ENCODE data around the gene PLEKHA8. TPM values are rescaled to one million over a fixed set of nuclear protein-coding genes. Genes with fewer than 3 reads are reported as not detected.

PLEKHA8 gene, protein sequence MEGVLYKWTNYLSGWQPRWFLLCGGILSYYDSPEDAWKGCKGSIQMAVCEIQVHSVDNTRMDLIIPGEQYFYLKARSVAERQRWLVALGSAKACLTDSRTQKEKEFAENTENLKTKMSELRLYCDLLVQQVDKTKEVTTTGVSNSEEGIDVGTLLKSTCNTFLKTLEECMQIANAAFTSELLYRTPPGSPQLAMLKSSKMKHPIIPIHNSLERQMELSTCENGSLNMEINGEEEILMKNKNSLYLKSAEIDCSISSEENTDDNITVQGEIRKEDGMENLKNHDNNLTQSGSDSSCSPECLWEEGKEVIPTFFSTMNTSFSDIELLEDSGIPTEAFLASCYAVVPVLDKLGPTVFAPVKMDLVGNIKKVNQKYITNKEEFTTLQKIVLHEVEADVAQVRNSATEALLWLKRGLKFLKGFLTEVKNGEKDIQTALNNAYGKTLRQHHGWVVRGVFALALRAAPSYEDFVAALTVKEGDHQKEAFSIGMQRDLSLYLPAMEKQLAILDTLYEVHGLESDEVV
- polyA plus RNA-seq (ENCODE audit: low read depth in 6 of 6) = 1 to 10 TPM; 1.1 to 4.1 (median 3.1) TPM

DNA sequence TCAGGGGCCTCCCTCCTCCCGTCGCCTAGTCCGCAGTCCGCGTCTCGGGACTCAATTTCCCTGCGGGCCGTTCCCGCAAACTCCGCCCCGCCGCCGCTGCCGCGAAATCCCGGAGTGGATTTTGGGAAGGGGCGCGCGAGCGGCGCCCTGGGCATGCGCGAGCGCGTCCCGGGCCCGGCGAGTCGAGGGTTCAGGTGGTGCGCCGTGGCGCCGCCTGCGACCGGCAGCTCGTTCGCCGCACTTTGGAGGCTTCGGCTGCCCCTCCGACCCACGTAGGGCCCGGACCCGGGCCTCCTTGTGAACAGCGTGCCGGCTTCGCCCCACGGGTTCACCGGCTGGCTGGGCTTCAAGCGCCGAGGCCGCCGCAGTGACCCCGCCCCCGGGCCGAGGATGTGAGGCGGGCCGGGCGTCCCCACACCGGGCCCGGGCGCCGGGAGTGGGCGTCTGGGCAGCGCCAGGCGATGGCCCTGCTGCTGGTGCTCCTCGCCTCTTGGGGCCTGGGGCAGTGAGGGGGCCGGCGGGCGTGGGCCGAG lies at the start of gene PLEKHA8:
PLEKHA8 (plus strand) TSS at position 197 of the 533 bp plus-strand sequence. CDS start 351 bp downstream, outside the sequence.
- peak; percentile 39 to 51 for ATAC-seq (ENCODE audit: low read depth in 2 of 2)
- Mint-ChIP-seq H3K9me3 (no peaks in the 10 kb centered on the region), H3K4me1 (peaks cover 24 to 29% (median 25%) of the 10 kb centered on the region in 3 donors), H3K27me3 (no peaks in the 10 kb centered on the region), H3K27ac (peak within 1 kb of the TSS; percentile 91 to 97 (median 96)), H3K4me3 (peak within 1 kb of the TSS in 3 of 8 donors; percentile 94 to 99 (median 97)), H3K36me3 (no peaks in the 10 kb centered on the region)
- peak; percentile 90 for DNase-seq

DNA sequence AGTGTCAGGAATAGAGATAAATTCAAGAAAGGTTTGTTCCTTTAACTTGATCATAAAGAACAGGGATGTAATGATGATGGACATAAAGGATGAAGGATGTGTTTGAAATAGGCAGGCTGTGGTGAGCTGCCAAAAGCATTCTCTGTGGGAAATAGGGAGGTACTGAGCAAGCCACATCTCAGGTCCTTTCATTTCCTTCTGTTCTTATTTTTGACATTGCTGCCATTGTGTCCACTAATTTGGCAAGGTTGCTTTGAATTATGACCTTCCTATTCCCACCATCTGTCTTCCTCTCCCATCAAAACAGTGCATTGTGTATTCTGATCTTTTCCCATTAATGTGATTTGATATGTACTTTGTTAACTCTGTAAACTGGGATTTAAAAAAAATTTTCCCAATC lies 48.1 kb upstream of the PLEKHA8 start:
- H3K27ac Mint-ChIP-seq = no peak overlapping the region
- peaks cover 0 to 9% (median 7%) of the 10 kb centered on the region in 3 donors for H3K4me1 Mint-ChIP-seq
- ATAC-seq (ENCODE audit: low read depth in 2 of 2) (no peak), DNase-seq (no peak)
- no peaks in the 10 kb centered on the region for H3K9me3 Mint-ChIP-seq
- no peaks in the 10 kb centered on the region for H3K27me3 Mint-ChIP-seq
- H3K36me3 Mint-ChIP-seq = peaks cover 0 to 4% of the 10 kb centered on the region in 2 donors
- H3K4me3 Mint-ChIP-seq = no peak overlapping the region

DNA sequence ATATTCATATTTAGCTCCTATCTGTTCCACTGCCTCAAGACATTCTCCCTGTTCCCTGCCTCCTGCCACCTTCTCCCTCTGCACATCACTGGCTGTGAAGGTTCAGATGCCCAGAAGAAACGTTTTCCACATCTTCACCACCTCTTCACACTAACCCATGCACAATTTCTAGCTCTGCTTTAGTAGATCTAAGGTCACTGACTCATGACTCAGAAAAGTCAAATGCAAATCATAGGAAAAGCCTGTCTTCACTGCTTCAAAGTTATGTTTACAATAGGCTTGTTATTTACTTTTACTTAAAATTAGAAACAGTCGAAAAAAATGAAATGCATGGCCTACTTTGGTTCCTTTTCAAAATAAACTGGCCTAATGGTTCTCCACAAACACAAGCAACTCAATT lies 41.1 kb upstream of the PLEKHA8 start:
- Mint-ChIP-seq H3K9me3 (peaks cover 0 to 5% (median 1%) of the 10 kb centered on the region in 7 donors), H3K27ac (peak overlapping the region in 5 of 6 donors; percentile 71 to 90 (median 87)), H3K4me3 (peak overlapping the region; percentile 3 to 93 (median 62)), H3K27me3 (peaks cover 8 to 28% (median 13%) of the 10 kb centered on the region in 3 donors), H3K36me3 (peaks cover 0 to 4% of the 10 kb centered on the region in 2 donors), H3K4me1 (peaks cover 21 to 36% (median 33%) of the 10 kb centered on the region in 3 donors)
- no peak for ATAC-seq (ENCODE audit: low read depth in 2 of 2)
- DNase-seq = no peak

DNA sequence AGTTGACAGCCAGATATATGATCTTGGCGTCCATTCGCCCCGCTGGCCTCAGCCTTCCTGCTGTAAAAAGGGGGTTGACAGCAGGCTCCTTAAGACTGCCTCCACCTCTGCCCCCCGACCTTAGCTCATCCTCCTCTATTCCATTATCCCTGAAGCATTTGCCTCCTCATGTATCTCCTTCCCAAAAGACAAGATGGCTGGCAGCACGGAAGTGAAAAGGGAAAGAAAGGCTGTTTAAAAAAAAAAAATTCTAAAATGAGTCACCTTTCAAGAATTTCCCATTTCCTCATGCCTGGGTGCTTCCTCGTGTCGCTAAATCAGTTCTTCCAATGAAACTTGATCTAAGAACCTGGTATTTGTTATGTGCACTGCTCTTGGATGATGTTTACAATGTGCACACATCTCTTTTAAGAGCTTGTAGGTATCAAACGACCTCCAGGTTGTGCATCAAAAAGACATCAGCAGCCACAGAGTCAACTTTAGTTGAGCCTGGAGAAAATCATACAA lies 40.3 kb upstream of the PLEKHA8 start:
- Mint-ChIP-seq H3K27ac (peak overlapping the region in 4 of 6 donors; percentile 85 to 98 (median 92)), H3K27me3 (peaks cover 8 to 34% (median 17%) of the 10 kb centered on the region in 3 donors), H3K36me3 (peaks cover 0 to 4% of the 10 kb centered on the region in 2 donors), H3K4me3 (peak overlapping the region; percentile 81 to 95 (median 90)), H3K9me3 (peaks cover 0 to 9% (median 5%) of the 10 kb centered on the region in 7 donors), H3K4me1 (peaks cover 21 to 34% (median 33%) of the 10 kb centered on the region in 3 donors)
- ATAC-seq (ENCODE audit: low read depth in 2 of 2) (no peak), DNase-seq (no peak)

DNA sequence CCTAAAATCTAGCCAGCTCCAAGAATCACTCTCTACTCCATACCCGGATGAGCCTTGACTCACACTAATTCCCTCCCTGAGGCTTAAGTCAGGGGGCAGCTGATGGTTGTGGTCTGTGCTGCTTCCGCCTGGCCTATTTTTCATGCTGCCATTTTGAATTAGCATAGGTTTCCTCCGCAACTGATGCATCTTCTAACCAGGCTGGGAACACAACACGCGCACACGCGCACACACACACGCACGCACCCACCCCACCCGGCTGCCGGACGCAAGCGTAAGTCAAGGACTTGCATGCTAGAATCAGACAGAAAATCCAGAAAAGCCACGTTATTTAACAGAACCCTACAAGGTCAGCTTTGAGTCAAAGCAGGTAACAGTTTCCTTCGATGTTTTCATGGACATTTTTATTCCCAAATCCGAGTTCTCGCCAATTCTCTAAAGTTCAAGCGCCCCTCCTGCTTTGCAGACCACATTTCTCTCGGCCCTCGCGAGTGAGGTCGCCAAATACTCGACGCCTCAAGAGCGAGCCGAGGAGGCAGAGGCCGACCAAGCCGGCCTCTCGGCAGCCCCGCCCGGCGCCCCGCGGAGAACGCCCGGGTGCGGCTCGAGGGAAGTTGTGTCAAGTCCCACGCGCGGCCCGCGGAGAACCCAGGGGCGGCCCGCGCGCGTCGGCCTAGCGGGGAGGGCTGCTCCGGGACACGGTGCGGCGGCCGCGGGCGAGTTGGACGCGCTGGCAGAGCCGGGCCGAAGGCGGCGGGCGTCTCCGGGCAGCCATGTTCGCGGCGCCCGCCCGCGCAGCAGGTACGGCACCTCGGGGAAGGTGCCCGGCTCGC lies 39.6 kb upstream of the PLEKHA8 start:
- Mint-ChIP-seq H3K4me3 (peak overlapping the region; percentile 81 to 95 (median 90)), H3K27me3 (peaks cover 8 to 34% (median 17%) of the 10 kb centered on the region in 3 donors), H3K9me3 (peaks cover 0 to 15% (median 10%) of the 10 kb centered on the region in 7 donors), H3K4me1 (peaks cover 21 to 33% (median 33%) of the 10 kb centered on the region in 3 donors), H3K27ac (peak overlapping the region; percentile 58 to 98 (median 90)), H3K36me3 (peaks cover 0 to 2% of the 10 kb centered on the region in 2 donors)
- peak; percentile 48 to 49 for ATAC-seq (ENCODE audit: low read depth in 2 of 2)
- peak; percentile 51 for DNase-seq

DNA sequence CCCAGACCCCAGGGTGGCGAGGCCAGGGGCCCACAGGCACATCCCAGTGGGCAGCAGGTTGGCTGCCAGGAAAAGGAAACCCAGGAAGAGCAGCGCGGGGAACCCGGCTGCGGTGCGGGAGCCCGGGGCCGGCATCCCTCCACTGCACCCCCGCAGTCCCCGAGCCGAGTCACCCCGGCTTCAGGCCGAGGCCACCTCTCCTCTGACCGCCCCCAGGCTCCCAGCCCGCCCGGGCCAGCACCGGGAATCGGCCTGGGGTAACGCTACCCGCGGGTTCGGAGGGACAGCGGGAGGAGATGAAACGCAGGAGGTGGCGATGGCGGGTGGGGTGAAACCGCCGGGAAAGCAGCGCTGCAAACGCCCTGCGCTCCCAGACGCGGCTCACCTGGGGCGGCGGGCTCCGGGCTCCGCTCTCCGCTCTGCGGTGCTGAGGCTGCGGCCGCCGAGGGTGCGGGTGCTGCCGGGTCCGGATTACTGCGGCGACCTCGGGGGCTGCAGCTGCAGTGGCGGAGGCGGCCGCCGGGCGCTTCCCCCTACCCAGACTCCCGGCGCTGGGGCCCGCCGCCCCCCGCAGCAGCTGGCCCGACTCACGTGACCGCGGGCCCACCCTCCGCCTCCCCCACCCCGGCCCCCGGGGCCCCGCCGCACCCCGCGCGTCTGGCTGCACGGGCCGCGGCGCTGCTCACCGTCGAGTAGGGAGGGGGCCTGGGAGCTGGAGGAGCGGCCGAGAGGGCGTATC lies 38.8 kb upstream of the PLEKHA8 start, which contains the start of gene SCRN1:
SCRN1 (minus strand) TSS at position 545 of the 739 bp plus-strand sequence. CDS start 20,734 bp downstream, outside the sequence.
- peak; percentile 51 to 55 for ATAC-seq (ENCODE audit: low read depth in 2 of 2)
- peak within 1 kb of the TSS; percentile 43 to 96 (median 86) for H3K27ac Mint-ChIP-seq
- peak within 1 kb of the TSS; percentile 81 to 95 (median 90) for H3K4me3 Mint-ChIP-seq
- no peaks in the 10 kb centered on the region for H3K36me3 Mint-ChIP-seq
- DNase-seq = peak; percentile 57
- peaks cover 0 to 15% (median 10%) of the 10 kb centered on the region in 7 donors for H3K9me3 Mint-ChIP-seq
- H3K27me3 Mint-ChIP-seq = peaks cover 8 to 34% (median 17%) of the 10 kb centered on the region in 3 donors
- peaks cover 21 to 33% (median 33%) of the 10 kb centered on the region in 3 donors for H3K4me1 Mint-ChIP-seq

DNA sequence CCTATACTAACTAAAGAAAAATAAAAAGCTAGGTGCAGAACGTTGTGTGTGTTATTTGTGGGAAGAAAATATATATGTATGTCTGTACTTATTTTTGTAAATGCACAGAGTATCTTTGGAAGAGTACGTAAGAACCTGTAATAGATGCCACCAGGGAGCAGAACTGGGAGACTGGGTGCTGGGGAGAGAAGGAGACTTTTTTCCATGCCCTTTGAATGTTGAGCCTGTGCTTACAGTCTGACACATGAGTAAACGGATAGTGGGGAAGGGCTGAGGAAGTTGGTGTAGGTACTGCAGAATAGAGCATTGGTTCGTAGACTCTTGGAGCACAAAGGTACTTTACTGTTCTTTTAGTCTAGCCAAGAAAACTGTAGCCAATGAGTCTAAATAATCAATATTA lies 37.3 kb upstream of the PLEKHA8 start:
- Mint-ChIP-seq H3K27ac (peak overlapping the region in 1 of 6 donors; percentile 85), H3K9me3 (peaks cover 0 to 19% (median 12%) of the 10 kb centered on the region in 7 donors), H3K4me3 (peak overlapping the region in 7 of 8 donors; percentile 69 to 94 (median 84)), H3K36me3 (no peaks in the 10 kb centered on the region), H3K4me1 (peaks cover 15 to 27% (median 27%) of the 10 kb centered on the region in 3 donors), H3K27me3 (peaks cover 8 to 34% (median 17%) of the 10 kb centered on the region in 3 donors)
- DNase-seq = no peak
- ATAC-seq (ENCODE audit: low read depth in 2 of 2) = no peak

DNA sequence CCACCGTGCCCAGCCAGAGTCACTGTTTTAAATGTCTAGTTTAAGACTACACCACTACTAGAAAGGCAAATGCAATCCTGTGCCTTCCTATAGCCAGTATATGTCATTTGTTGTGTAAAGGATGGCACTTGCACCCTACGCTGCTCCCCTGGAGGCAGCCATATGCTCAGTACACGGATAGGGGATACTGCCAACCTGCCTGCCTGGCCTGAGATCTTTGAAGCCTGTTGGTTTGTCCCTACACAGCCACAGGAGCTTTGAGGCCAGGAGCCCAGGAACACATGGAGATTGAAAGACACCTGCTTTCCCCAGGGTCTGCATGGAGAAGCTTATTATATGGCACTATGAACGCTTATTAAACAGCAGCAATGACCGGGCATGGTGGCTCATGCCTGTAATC lies 36.3 kb upstream of the PLEKHA8 start:
- DNase-seq (no peak), ATAC-seq (ENCODE audit: low read depth in 2 of 2) (no peak)
- no peak overlapping the region for H3K27ac Mint-ChIP-seq
- H3K4me1 Mint-ChIP-seq = peaks cover 14 to 24% (median 24%) of the 10 kb centered on the region in 3 donors
- H3K9me3 Mint-ChIP-seq = peaks cover 5 to 27% (median 20%) of the 10 kb centered on the region in 7 donors
- peaks cover 5 to 8% of the 10 kb centered on the region in 2 donors for H3K36me3 Mint-ChIP-seq
- H3K27me3 Mint-ChIP-seq = peaks cover 16 to 39% (median 24%) of the 10 kb centered on the region in 3 donors
- H3K4me3 Mint-ChIP-seq = peak overlapping the region in 2 of 8 donors; percentile 57 to 78

DNA sequence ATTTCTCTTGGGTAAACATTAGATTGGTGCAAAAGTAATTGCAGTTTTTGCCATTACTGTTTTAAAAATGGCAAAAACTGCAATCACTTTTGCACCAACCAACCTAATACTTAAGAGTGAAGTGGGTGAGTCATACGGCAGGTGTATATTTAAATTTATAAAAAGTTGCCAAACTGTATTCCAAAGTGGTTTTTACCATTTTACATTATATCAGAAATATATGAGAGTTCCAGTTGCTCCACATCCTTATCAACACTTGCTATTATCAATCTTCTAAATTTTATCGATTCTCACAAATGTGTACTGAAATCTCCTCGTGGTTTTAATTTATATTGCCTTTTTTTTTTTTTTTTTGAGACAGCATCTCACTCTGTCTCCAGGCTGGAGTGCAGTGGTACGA lies 35.1 kb upstream of the PLEKHA8 start:
- Mint-ChIP-seq H3K27ac (no peak overlapping the region), H3K4me1 (peaks cover 5 to 14% (median 12%) of the 10 kb centered on the region in 3 donors), H3K4me3 (no peak overlapping the region), H3K9me3 (peaks cover 6 to 31% (median 23%) of the 10 kb centered on the region in 7 donors), H3K36me3 (peaks cover 5 to 15% of the 10 kb centered on the region in 2 donors), H3K27me3 (peaks cover 16 to 36% (median 27%) of the 10 kb centered on the region in 3 donors)
- ATAC-seq (ENCODE audit: low read depth in 2 of 2) (no peak), DNase-seq (no peak)

DNA sequence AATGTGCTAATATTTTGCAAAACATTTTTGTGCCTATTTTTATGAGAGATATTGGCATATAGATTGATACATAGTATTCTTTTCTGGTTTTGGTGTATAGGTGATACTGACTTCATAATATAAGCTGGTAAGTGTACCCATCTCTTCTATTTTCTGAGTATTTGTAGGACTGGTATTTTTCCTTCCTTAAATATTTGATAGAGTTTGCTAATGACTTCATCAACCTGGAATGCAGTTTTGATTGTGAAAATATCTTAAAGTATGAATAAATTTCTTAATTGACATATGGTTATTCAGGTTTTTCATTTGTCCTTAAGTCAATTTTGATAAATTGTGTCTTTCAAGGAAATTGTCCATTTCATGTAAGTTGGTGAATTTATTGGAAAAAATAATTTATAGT lies 32.6 kb upstream of the PLEKHA8 start:
- Mint-ChIP-seq H3K27ac (no peak overlapping the region), H3K27me3 (peaks cover 15 to 42% (median 33%) of the 10 kb centered on the region in 3 donors), H3K9me3 (peaks cover 5 to 31% (median 23%) of the 10 kb centered on the region in 7 donors), H3K4me3 (no peak overlapping the region), H3K4me1 (no peaks in the 10 kb centered on the region), H3K36me3 (peaks cover 5 to 15% of the 10 kb centered on the region in 2 donors)
- ATAC-seq (ENCODE audit: low read depth in 2 of 2) (no peak), DNase-seq (no peak)

DNA sequence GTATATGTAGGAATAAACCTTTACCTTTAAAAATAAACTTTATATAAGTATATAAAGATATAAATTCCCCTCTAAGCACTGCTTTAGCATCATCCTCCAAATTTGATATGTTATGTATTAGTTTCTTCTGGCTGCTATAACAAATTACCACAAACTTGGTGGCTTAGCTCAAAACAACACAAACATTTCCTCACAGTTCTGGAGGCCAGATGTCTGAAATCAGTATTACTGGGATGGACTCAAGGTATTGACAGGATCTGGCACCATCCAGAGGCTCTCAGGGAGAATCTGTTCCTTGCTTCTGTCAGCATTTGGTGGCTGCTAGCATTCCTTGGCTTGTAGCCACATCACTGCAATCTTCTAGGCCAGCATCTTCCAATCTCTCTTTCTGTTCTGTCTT lies 31.9 kb upstream of the PLEKHA8 start:
- Mint-ChIP-seq H3K9me3 (peaks cover 5 to 31% (median 23%) of the 10 kb centered on the region in 7 donors), H3K36me3 (peaks cover 5 to 15% of the 10 kb centered on the region in 2 donors), H3K27ac (peak overlapping the region in 1 of 6 donors; percentile 74), H3K4me1 (no peaks in the 10 kb centered on the region), H3K4me3 (no peak overlapping the region), H3K27me3 (peaks cover 8 to 39% (median 30%) of the 10 kb centered on the region in 3 donors)
- DNase-seq (no peak), ATAC-seq (ENCODE audit: low read depth in 2 of 2) (no peak)

DNA sequence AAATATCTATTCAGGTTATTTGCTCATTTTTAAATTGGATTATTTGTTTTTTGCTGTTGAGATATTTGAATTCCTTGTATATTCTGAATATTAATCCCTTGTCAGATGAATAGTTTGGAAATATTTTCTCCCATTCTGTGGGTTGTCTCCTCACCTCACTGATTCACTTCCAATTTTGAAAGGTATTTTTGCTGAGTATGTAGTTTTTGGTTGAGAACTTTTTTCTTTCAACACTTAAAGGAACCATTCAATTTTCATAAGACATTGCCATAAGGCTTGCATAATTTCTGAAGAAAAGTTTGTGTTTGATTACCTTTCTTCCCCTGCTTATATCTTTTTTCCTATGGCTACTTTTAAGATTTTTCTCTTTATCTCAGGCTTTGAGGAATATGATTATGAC lies 29.7 kb upstream of the PLEKHA8 start:
- no peak overlapping the region for H3K4me3 Mint-ChIP-seq
- no peak for ATAC-seq (ENCODE audit: low read depth in 2 of 2)
- H3K4me1 Mint-ChIP-seq = no peaks in the 10 kb centered on the region
- peaks cover 5 to 15% of the 10 kb centered on the region in 2 donors for H3K36me3 Mint-ChIP-seq
- no peak overlapping the region for H3K27ac Mint-ChIP-seq
- peaks cover 8 to 28% (median 18%) of the 10 kb centered on the region in 3 donors for H3K27me3 Mint-ChIP-seq
- DNase-seq = no peak
- peaks cover 3 to 22% (median 10%) of the 10 kb centered on the region in 7 donors for H3K9me3 Mint-ChIP-seq

All from naive B cell (primary cell).